ENCODE measurements around the gene ZDHHC20. TPM values are rescaled to one million over a fixed set of nuclear protein-coding genes. Genes with fewer than 3 reads are reported as not detected.

Gene ZDHHC20
- total RNA-seq, 2 donors from 2014 or later, result 85.2 to 94.1 TPM

- no peaks in the 10 kb centered on the region for H3K36me3 ChIP-seq (ENCODE audit: control insufficient read depth, insufficient read depth, low read length)
- no peak for TF ChIP-seq CTCF (conservative IDR thresholded peaks at IDR 0.05)
- no peak overlapping the region for H3K9ac ChIP-seq (ENCODE audit: extremely low read depth, low read length, poor library complexity, severe bottlenecking)
- H3K27me3 Mint-ChIP-seq (ENCODE audit: insufficient read depth), result peaks cover 8% of the 10 kb centered on the region
- H3K4me1 ChIP-seq (ENCODE audit: control insufficient read depth, insufficient read depth, low read length), result peaks cover 7% of the 10 kb centered on the region
- H3K27me3 ChIP-seq (ENCODE audit: control insufficient read depth, insufficient read depth, low read length, poor library complexity, severe bottlenecking), result no peaks in the 10 kb centered on the region
- H3K36me3 Mint-ChIP-seq (ENCODE audit: low read depth), result no peaks in the 10 kb centered on the region
- H3K4me1 Mint-ChIP-seq, result peaks cover 12% of the 10 kb centered on the region
- H3K4me3 ChIP-seq (ENCODE audit: low read length), result no peak overlapping the region
- no peak overlapping the region for H3K27ac ChIP-seq (ENCODE audit: low read depth, low read length)
- WGBS, 2 experiments (ENCODE audit: insufficient coverage in 1 of 2, insufficient read length in 1 of 2), result 88 to 96% methylated on average over 1 to 4 of the region's 4 CpGs
- H3K9me3 ChIP-seq (ENCODE audit: control insufficient read depth, low read length), result peaks cover 11% of the 10 kb centered on the region
- no peak overlapping the region for H3K4me3 Mint-ChIP-seq
- no peak overlapping the region for H3K27ac Mint-ChIP-seq
- H3K9me3 Mint-ChIP-seq, result peaks cover 10% of the 10 kb centered on the region
- DNase-seq, result peak; percentile 26
Observed at GRCh38 chr13:21364916-21365315, 94.2 kb downstream of the ZDHHC20 start.

GRCh38 chr13:21364357-21364756 lies 94.7 kb downstream of the ZDHHC20 start:
- Mint-ChIP-seq H3K36me3 (ENCODE audit: low read depth) (no peaks in the 10 kb centered on the region), H3K9me3 (peaks cover 10% of the 10 kb centered on the region), H3K4me3 (no peak overlapping the region)

DNA sequence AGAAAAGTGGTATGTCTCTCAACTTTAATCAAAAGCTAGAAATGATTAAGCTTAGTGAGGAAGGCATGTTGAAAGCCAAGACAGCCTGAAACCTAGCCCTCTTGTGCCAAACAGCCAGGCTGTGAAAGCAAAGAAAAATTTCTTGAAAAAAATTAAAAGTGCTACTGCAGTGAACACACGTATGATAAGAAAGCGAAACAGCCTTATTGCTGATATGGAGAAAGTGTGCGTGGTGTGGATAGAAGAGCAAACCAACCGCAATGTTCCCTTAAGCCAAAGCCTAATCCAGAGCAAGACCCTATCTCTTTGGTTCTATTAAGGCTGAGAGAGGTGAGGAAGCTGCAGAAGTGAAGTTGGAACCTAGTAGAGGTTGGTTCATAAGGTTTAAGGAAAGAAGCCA lies 96.4 kb downstream of the ZDHHC20 start:
- Histone ChIP-seq H3K4me1 (ENCODE audit: control insufficient read depth, insufficient read depth, low read length) (peaks cover 7% of the 10 kb centered on the region), H3K36me3 (ENCODE audit: control insufficient read depth, insufficient read depth, low read length) (no peaks in the 10 kb centered on the region), H3K27ac (ENCODE audit: low read depth, low read length) (no peak overlapping the region), H3K9me3 (ENCODE audit: control insufficient read depth, low read length) (peaks cover 11% of the 10 kb centered on the region), H3K4me3 (ENCODE audit: low read length) (no peak overlapping the region), H3K9ac (ENCODE audit: extremely low read depth, low read length, poor library complexity, severe bottlenecking) (no peak overlapping the region), H3K27me3 (ENCODE audit: control insufficient read depth, insufficient read depth, low read length, poor library complexity, severe bottlenecking) (no peaks in the 10 kb centered on the region)
- Mint-ChIP-seq H3K4me3 (no peak overlapping the region), H3K27ac (no peak overlapping the region), H3K9me3 (peaks cover 10% of the 10 kb centered on the region), H3K4me1 (peaks cover 12% of the 10 kb centered on the region), H3K27me3 (ENCODE audit: insufficient read depth) (peaks cover 11% of the 10 kb centered on the region), H3K36me3 (ENCODE audit: low read depth) (no peaks in the 10 kb centered on the region)
- DNase-seq, result no peak
- WGBS, 2 experiments (ENCODE audit: insufficient coverage in 1 of 2, insufficient read length in 1 of 2), result 96 to 98% methylated on average over 4 of the region's 4 CpGs
- no peak for TF ChIP-seq CTCF (conservative IDR thresholded peaks at IDR 0.05)

More at GRCh38 chr13:21364357-21364756, 94.7 kb downstream of the ZDHHC20 start:
- Mint-ChIP-seq H3K27me3 (ENCODE audit: insufficient read depth) (peaks cover 8% of the 10 kb centered on the region), H3K4me1 (peaks cover 12% of the 10 kb centered on the region), H3K27ac (no peak overlapping the region)
- no peak overlapping the region for H3K4me3 ChIP-seq (ENCODE audit: low read length)
- 90 to 94% methylated on average over 5 to 7 of the region's 7 CpGs for WGBS, 2 experiments (ENCODE audit: insufficient coverage in 1 of 2, insufficient read length in 1 of 2)
- H3K27me3 ChIP-seq (ENCODE audit: control insufficient read depth, insufficient read depth, low read length, poor library complexity, severe bottlenecking), result no peaks in the 10 kb centered on the region
- TF ChIP-seq CTCF (conservative IDR thresholded peaks at IDR 0.05), result no peak
- H3K9ac ChIP-seq (ENCODE audit: extremely low read depth, low read length, poor library complexity, severe bottlenecking), result no peak overlapping the region
- peaks cover 7% of the 10 kb centered on the region for H3K4me1 ChIP-seq (ENCODE audit: control insufficient read depth, insufficient read depth, low read length)
- no peak overlapping the region for H3K27ac ChIP-seq (ENCODE audit: low read depth, low read length)
- H3K36me3 ChIP-seq (ENCODE audit: control insufficient read depth, insufficient read depth, low read length), result no peaks in the 10 kb centered on the region
- peak; percentile 33 for DNase-seq
- H3K9me3 ChIP-seq (ENCODE audit: control insufficient read depth, low read length), result peaks cover 11% of the 10 kb centered on the region

All from endodermal cell (in vitro differentiated cells).